GM19099 (cell line): ENCODE measurements around the gene SLC5A1.

Experiments
- POLR2A ChIP-seq: IDR thresholded peaks from 3 replicates; pipeline ENCODE4 v1.6.1; 2011; ENCODE audit warnings: low read depth; ENCODE audit not compliant: insufficient read length; ENCODE audit errors: extremely low read depth

The SLC5A1 gene

GRCh38 chr22:32069579-32070372 lies 26.7 kb downstream of the SLC5A1 start:
- no peak for TF ChIP-seq POLR2A

GRCh38 chr22:32073262-32073661 lies 30.2 kb downstream of the SLC5A1 start:
- TF ChIP-seq POLR2A = no peak

GRCh38 chr22:32073823-32074380 lies 30.8 kb downstream of the SLC5A1 start:
- TF ChIP-seq POLR2A = no peak

DNA sequence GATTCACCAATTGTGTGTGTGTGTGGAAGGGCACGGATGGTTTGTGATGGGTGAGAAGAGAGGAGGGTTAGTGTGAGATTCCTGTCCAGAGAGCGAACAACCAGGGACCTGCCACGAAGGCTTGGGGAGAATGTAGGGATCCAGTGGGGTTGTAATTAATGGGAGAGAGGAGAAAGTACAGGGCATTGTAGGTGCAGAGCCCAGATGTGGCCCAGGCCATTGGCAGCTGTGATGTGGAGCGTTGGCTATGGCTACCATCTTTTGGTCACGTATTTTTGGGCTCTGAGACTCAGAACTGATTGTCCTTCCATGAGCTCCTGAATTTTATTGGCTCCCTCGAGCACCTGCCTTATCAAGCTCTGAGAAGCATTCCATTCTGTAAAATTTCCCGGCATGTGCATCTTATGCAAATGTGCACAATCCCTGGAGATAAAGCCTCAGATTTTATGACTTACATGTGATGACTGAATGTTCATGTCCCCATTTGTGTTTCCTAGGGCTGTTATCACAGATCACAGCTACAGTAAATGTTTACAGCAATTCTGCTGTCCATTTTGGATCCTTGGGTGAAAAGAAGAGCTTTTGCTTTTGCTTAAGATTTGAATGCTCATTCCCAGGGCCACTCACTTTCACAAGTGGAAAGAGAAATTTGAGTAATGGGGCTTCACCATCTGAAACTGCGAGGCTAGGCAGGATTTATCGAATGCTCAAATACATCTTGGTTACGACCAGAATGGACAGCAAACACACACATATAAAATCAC lies 33.1 kb downstream of the SLC5A1 start:
- TF ChIP-seq POLR2A = no peak

DNA sequence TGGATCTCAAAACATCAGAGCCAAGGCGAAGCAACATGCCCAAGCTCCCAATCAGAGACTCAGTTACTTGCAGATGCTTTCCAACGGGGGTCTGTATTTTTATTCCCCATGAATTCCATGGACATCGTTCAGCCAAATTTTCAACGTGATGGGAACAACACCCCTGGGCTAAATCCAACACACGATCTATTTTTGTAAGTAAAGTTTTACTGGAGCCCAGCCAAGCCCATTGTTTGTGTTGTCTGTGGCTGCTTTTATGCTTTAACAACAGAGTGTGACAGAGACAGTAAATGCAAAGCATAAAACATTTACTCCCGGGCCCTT lies 33.7 kb downstream of the SLC5A1 start:
- no peak for TF ChIP-seq POLR2A

- no peak for TF ChIP-seq POLR2A
These were observed 34.1 kb downstream of the SLC5A1 start for GRCh38 chr22:32077151-32077550.

DNA sequence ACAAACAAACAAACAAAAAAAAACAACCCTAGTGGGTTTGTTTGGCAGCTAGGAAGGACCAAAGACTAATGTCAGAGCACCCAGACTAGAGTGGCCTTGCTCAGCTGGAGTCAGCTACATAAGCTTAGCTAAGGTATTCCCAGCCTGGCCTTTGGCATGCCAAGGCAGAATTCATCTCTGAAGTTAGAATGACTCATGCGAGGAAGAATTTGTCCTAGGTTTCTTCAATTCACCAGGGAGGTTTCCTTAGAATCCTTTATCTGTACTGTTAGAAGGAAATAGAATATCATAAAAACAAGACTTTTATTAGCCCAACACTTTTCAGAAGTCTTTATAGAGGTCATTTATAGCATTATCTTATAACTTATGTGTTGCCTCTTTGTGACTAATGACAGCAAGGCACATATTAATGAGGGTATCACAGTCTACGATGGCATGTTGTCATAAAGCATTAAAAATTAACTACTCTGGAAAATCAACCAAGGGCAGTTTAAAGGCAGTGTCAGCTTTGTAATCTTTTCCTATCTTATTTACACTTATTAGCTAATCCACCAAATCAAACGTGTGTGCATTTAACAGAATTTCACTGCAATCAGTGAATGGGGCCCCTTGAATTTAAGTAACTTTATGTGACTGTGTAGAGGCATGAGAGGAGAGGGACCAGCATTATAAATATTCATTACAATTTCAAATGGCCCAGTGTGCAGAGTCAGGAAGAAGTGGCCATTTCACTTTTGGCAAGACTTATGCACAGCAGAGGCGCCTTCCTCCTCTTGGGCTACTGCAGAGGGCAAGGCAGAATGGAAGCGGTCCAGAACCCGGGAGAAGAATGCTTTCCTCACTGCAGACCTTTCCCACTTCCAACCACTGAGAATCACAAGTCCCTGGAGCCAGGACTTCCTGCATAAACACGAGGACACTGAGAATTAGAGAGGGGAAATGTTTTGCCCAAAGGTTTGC lies 36.3 kb downstream of the SLC5A1 start:
- no peak for TF ChIP-seq POLR2A

GRCh38 chr22:32080904-32081303 lies 37.8 kb downstream of the SLC5A1 start:
- TF ChIP-seq POLR2A = no peak

- no peak for TF ChIP-seq POLR2A
These were observed 39.3 kb downstream of the SLC5A1 start for GRCh38 chr22:32082331-32082730.

DNA sequence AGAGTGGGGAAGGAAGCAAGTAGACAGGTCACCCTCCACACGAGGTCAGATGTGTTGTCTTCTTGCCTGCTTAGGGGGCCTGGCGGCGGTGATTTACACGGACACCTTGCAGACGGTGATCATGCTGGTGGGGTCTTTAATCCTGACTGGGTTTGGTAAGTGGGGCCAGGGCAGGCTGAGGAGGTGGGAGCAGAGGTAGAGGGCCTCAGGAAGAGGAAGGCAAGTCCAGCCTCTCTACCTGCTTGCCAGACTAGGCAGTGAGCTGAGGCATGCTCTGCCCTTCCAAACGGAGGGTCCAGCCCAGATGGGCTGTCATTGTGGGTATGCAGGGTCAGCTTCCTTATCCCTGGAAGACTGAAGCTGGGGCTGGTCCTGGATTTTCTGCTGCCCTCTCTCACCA lies 39.9 kb downstream of the SLC5A1 start:
- TF ChIP-seq POLR2A = no peak

DNA sequence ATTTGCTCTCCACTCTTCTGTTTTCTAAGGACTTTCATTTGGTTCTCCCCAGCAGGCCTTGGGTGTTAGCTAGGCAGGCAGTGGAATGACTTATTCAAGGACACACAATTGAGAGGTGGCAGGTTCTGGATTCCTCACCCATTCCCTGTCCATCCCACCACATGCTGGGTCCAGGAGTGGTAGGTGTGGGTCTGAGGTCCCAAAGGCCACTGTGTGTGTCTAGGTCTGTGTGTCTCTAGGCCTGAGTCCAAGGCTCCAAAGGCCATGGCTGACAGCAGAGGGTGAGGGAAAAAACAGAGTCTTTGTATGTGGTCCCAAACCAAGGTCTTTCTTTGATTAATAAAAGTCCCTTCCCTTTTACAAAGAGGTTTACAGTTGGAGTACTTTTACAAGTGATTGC lies 40.8 kb downstream of the SLC5A1 start:
- TF ChIP-seq POLR2A = no peak

- TF ChIP-seq POLR2A = no peak
These were observed 45.0 kb downstream of the SLC5A1 start for GRCh38 chr22:32088084-32088483.

DNA sequence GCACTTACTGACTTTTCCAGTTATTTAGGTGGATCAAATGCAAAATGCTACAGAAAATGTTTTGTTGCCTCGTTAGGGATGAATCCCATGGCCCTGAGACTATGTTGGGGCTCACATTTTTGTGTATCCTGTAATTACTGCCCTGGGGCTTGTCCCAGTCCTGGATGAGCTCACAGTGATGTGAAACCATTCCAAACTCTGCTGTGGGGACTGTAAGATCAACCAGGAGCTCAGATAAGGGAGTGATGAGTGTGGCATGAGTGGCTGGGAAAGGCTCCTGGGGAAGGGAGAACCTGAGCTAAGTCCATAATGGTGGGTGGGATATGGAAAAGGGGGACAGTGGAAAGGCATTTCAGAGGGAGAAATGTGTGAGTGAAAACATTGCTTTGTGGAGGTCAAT lies 54.0 kb downstream of the SLC5A1 start:
- TF ChIP-seq POLR2A = no peak

DNA sequence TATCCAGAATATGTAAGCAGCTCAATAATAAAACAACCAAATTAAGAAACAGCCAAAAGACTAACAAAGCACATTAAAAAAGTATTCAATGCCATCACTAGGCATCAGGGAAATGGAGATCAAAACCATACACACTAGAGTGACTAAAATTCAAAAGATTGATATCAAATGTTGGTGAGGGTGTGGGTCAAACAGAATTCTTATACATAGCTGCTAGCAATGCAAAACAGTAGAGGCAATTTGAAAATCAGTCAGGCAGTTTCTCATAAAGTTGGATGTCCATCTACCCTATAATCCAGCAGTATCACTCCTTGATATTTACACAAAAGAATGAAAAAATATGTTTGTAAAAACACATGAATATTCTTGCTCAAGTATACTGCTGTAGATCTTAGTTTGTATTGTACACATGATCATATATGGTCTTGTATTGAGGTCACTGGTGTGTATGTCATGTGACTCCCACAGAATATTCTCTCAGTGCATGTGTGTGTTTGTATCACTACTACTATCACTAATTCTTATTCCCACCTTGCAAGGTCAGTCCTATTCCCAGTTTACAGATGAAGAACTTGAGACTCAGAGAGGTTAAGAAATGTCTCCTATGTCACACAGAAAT lies 54.9 kb downstream of the SLC5A1 start:
- no peak for TF ChIP-seq POLR2A
